Measurements from ENCODE around the gene GAMT.
A peak's percentile ranks its signal among the peaks of the same experiment; 100 is the strongest.
"Not testable (repeated sequence)": the region's sequence is repeated elsewhere in the genome, so short reads cannot be mapped to it uniquely, and the experiment has no call there.

Gene GAMT

DNA sequence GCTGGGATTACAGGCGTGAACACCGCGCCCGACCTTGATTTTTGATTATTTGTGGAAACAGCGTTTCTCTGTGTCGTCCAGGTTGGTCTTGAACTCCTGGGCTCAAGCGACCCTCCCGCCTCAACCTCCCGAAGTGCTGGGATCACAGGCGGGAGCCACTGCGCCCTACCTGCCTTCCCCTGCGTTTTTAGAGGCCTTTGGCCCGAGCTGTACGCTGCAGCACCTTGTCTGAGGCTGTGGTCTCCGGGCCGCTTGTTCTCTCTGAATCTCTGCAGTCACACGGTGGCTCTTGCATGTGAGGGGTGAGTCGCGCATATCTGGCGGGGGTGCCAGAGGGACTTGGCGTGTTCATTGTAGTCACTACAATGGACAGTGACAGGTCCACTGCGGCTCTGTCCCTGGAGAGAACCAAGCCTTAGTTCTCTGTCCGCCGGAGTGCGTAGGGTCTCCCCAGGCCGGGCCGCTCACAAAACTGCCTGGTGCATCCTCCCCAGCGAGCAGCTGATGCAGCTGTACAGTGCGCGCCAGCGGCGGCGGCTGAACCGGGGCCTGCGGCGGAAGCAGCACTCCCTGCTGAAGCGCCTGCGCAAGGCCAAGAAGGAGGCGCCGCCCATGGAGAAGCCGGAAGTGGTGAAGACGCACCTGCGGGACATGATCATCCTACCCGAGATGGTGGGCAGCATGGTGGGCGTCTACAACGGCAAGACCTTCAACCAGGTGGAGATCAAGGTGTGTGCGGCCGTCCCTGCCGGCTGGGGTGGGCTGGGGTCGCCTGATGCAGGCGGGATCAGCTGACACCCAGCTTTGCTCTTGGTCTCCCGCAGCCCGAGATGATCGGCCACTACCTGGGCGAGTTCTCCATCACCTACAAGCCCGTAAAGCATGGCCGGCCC lies 38.4 kb upstream of the GAMT start:
- Histone ChIP-seq H3K36me3 (ENCODE audit: insufficient read depth, low read length) (peaks cover 44% of the 10 kb centered on the region), H3K4me1 (ENCODE audit: insufficient read depth, low read length) (peaks cover 19% of the 10 kb centered on the region), H3K4me3 (ENCODE audit: low read length) (peak overlapping the region; percentile 89)
- not testable (repeated sequence) for H3K27me3 ChIP-seq (ENCODE audit: insufficient read depth, low read length); H2AFZ ChIP-seq (ENCODE audit: low read depth, low read length); H3K9me3 ChIP-seq (ENCODE audit: low read length)

DNA sequence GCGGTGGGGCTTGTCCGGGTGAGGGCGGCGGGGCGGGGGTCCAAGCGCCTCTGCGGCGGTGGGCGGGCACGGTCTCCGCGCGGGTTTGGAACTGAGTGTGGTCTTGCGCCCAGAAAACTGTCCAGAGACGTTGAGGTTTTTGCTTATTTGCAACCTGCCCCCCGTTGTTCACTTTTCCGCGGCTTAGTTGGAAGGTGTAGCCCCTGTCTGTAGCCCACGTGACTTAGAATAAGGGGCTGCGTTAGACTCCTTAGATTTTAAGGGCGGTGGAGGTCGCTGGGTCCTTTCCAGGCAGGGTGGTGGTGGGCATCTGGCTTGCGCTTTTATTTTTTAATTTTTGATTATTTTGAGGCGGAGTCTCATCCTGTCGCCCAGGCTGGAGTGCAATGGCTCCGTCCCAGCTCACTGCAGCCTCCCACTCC lies 37.6 kb upstream of the GAMT start:
- peaks cover 18% of the 10 kb centered on the region for H3K4me1 ChIP-seq (ENCODE audit: insufficient read depth, low read length)
- no peak overlapping the region for H2AFZ ChIP-seq (ENCODE audit: low read depth, low read length)
- no peaks in the 10 kb centered on the region for H3K27me3 ChIP-seq (ENCODE audit: insufficient read depth, low read length)
- no peaks in the 10 kb centered on the region for H3K9me3 ChIP-seq (ENCODE audit: low read length)
- H3K4me3 ChIP-seq (ENCODE audit: low read length) = peak overlapping the region; percentile 89
- H3K36me3 ChIP-seq (ENCODE audit: insufficient read depth, low read length) = peaks cover 52% of the 10 kb centered on the region

DNA sequence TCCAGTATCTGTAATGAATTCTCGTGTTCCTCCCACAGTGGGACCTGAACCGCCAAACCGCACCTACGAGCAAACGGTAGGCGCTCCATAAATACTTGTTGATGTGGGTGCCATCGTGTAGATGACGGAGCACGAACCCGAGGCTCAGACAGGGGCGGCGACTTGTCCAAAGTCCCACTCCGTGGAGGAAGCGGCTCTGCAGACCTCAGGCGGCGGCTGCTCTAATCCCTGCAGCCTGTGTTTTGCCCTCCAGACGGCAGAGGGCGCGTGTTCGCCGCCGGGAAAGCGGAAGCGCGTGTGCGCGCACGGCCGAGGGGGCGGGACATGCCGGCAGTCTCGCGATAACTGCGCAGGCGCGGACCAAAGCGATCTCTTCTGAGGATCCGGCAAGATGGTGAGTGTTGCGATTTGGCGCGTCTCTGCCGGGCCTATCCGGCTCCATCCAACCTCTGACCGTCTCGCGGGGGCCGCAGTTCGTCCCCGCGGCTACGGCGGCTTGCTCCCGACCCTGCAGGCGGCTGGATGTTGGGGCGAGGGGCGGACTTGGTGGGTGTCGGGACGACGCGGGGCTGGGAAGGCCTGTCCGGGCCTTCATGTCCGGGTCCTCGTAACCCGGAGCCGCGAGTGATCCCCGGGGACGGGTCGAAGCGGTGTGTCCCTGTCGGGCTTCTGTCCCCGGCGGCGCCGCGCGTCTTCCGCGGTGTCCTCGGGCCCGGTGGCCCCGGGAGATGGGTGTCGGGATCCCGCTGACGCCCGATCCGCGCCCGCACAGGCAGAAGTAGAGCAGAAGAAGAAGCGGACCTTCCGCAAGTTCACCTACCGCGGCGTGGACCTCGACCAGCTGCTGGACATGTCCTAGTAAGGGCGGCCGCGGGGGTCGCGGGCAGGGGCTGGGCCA lies 36.9 kb upstream of the GAMT start, which contains the start of gene RPS15:
Gene RPS15, plus strand, starts transcription at position 362 of the 898 bp plus-strand sequence. Its CDS starts 30 bp downstream, at position 392.
- Histone ChIP-seq H3K9me3 (ENCODE audit: low read length) (no peaks in the 10 kb centered on the region), H3K4me3 (ENCODE audit: low read length) (peak within 1 kb of the TSS; percentile 89), H3K27me3 (ENCODE audit: insufficient read depth, low read length) (no peaks in the 10 kb centered on the region), H2AFZ (ENCODE audit: low read depth, low read length) (no peak within 1 kb of the TSS), H3K36me3 (ENCODE audit: insufficient read depth, low read length) (peaks cover 59% of the 10 kb centered on the region), H3K4me1 (ENCODE audit: insufficient read depth, low read length) (peaks cover 18% of the 10 kb centered on the region)

DNA sequence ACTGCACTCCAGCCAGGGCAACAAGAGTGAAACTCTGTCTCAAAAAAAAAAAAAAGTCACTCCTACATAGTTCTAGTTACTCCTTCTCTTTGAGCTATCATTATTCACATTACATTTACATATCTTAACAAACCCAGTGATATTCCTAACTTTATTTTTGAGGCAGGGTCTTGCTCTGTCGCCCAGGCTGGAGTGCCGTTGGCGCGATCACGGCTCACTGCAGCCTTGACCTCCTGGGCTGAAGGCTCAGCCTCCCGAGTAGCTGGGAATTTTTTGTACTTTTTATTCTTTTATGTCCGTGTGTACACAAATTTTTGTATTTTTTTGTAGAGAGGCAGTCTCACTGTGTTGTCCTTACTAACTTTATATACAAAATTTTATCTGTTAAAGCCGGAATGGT lies 36.3 kb upstream of the GAMT start:
- Histone ChIP-seq H3K4me3 (ENCODE audit: low read length) (no peak overlapping the region), H3K36me3 (ENCODE audit: insufficient read depth, low read length) (peaks cover 65% of the 10 kb centered on the region), H2AFZ (ENCODE audit: low read depth, low read length) (no peak overlapping the region), H3K9me3 (ENCODE audit: low read length) (no peaks in the 10 kb centered on the region), H3K27me3 (ENCODE audit: insufficient read depth, low read length) (no peaks in the 10 kb centered on the region), H3K4me1 (ENCODE audit: insufficient read depth, low read length) (peaks cover 18% of the 10 kb centered on the region)

DNA sequence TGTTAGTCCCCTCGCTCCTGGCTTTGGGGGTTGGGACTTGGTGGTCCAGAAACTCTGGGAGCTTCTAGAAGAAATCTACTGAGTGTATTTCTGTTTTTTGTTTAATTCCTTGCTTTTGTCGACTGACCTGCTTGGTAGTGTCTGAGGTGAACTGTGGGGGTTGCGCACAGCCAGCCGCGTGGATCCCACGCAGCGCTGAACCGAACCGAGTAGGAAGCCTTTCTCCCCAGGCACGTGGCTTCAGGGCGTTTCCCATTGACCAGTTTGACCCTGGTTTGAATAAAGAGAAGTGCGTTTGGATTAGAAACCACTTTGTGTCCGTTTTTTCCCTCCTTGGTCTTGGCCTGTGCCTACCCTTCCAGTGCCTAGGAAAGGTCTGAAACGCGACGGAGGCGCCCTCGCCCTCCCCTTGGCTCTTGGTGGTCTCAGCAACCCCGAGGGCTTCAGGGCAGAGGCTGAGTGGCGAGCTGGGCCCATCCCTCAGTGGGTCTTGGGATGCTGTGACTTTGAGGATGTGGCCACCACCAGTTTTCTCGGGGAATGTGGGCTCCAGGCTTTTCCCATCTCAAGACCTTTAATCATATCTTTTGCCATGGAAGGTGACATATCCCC lies 34.1 kb upstream of the GAMT start:
- Histone ChIP-seq H3K4me1 (ENCODE audit: insufficient read depth, low read length) (peaks cover 16% of the 10 kb centered on the region), H3K27me3 (ENCODE audit: insufficient read depth, low read length) (no peaks in the 10 kb centered on the region), H2AFZ (ENCODE audit: low read depth, low read length) (no peak overlapping the region), H3K4me3 (ENCODE audit: low read length) (no peak overlapping the region), H3K36me3 (ENCODE audit: insufficient read depth, low read length) (peaks cover 57% of the 10 kb centered on the region), H3K9me3 (ENCODE audit: low read length) (no peaks in the 10 kb centered on the region)

DNA sequence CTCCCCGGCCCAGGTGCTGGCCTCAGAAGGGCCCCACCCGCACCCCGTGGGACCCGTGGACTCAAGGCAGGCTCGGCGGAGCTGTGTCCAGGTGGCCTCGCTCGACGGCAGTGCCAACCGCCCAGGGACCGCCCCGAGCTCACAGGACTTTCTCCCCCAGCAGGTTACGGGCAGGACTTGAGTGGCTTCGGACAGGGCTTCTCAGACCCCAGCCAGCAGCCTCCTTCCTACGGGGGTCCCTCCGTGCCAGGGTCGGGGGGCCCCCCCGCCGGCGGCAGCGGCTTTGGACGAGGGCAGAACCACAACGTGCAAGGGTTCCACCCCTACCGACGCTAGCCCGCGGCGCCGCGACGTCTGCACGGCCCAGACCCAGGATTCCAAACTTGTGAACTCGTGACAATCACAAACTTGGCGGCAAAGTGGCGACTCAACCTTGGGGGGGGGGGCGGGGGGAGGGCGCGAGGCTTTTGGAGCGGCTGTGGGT lies 33.3 kb upstream of the GAMT start:
- H3K36me3 ChIP-seq (ENCODE audit: insufficient read depth, low read length) = peaks cover 56% of the 10 kb centered on the region
- no peaks in the 10 kb centered on the region for H3K9me3 ChIP-seq (ENCODE audit: low read length)
- H3K4me1 ChIP-seq (ENCODE audit: insufficient read depth, low read length) = peaks cover 10% of the 10 kb centered on the region
- H3K4me3 ChIP-seq (ENCODE audit: low read length) = no peak overlapping the region
- H3K27me3 ChIP-seq (ENCODE audit: insufficient read depth, low read length) = no peaks in the 10 kb centered on the region
- H2AFZ ChIP-seq (ENCODE audit: low read depth, low read length) = no peak overlapping the region

DNA sequence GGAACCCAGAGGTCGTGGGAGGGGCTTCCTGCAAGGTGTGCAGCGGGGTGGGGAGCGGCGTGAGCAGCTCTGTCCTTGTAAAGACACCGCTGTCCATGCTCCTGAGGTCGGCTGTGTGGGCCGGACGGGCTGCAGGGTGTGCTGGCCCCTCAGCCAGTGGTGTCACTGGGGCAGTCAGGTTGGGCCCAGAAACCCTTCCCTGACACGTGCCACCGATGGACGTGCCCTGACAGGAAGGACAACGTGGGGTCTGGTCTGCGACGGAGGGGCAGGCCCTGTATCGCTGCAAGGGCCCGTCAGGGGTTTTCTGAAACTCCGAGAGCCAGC lies 32.7 kb upstream of the GAMT start:
- Histone ChIP-seq H3K4me3 (ENCODE audit: low read length) (no peak overlapping the region), H3K9me3 (ENCODE audit: low read length) (no peaks in the 10 kb centered on the region), H3K4me1 (ENCODE audit: insufficient read depth, low read length) (peaks cover 4% of the 10 kb centered on the region), H2AFZ (ENCODE audit: low read depth, low read length) (no peak overlapping the region), H3K27me3 (ENCODE audit: insufficient read depth, low read length) (no peaks in the 10 kb centered on the region), H3K36me3 (ENCODE audit: insufficient read depth, low read length) (peaks cover 56% of the 10 kb centered on the region)

DNA sequence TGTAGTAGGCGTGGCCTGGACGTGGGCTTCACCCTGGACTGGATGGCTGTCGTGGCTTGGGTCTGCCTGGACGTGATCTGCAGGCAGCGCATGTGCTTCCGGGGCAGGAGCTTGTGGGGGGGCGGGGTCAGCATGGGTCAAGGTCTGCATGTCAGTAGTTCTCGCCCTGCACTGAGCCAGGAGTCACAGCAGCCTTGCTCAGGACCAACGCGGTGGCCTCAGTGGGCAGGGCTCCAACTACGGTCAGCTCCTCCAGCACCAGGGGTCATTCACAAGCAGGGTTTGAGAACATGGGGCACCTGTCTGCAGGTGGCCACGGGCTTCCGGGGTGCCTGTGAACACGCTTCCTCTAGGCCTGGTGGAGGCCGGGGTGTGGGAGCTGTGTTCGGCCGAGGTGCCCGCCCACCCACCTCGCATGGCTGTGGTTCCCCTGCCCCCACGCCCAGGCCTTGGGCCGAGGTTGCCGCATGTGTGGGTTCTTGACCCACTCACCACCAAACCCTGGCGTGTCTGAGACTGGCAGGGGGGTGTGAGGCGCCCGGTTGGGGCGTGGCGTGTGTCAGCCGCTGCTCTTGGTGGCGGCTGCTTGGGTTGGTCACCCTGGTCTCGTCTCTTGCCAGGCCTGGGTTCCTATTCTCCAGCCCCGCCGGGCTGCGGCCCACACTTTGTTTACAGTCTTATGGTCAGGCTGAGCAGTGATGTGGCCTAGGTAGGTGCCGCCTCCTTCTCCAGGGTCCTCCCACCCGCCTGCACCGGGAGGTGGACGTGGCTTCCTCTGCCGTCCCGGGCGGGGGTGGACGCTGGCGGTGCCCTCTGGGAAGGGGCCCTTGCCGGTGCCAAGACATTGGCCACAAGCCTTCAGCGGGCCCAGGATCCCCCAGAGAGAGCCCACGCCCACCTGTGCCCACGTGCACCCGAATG lies 32.0 kb upstream of the GAMT start:
- Histone ChIP-seq H3K36me3 (ENCODE audit: insufficient read depth, low read length) (peaks cover 61% of the 10 kb centered on the region), H3K4me3 (ENCODE audit: low read length) (no peak overlapping the region)

DNA sequence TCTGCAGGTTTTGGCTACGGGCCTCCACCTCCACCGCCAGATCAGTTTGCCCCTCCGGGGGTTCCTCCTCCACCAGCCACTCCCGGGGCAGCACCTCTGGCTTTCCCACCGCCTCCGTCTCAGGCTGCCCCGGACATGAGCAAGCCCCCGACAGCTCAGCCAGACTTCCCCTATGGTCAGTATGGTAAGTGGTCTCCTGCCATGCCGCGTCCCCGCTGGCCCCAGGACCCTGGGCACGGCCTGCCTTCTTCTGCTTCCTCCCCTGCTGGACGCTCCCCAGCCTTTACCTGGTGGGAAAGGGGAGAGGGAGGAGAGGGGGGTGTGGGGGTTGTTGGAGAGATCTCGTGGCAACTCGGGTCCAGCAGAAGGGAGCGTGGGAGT lies 31.2 kb upstream of the GAMT start:
- Histone ChIP-seq H3K4me3 (ENCODE audit: low read length) (no peak overlapping the region), H3K9me3 (ENCODE audit: low read length) (no peaks in the 10 kb centered on the region), H2AFZ (ENCODE audit: low read depth, low read length) (no peak overlapping the region), H3K36me3 (ENCODE audit: insufficient read depth, low read length) (peaks cover 70% of the 10 kb centered on the region), H3K27me3 (ENCODE audit: insufficient read depth, low read length) (no peaks in the 10 kb centered on the region), H3K4me1 (ENCODE audit: insufficient read depth, low read length) (peaks cover 3% of the 10 kb centered on the region)

More for the DNA sequence above, 32.0 kb upstream of the GAMT start:
- peaks cover 3% of the 10 kb centered on the region for H3K4me1 ChIP-seq (ENCODE audit: insufficient read depth, low read length)
- no peaks in the 10 kb centered on the region for H3K27me3 ChIP-seq (ENCODE audit: insufficient read depth, low read length)
- no peak overlapping the region for H2AFZ ChIP-seq (ENCODE audit: low read depth, low read length)
- H3K9me3 ChIP-seq (ENCODE audit: low read length) = no peaks in the 10 kb centered on the region

DNA sequence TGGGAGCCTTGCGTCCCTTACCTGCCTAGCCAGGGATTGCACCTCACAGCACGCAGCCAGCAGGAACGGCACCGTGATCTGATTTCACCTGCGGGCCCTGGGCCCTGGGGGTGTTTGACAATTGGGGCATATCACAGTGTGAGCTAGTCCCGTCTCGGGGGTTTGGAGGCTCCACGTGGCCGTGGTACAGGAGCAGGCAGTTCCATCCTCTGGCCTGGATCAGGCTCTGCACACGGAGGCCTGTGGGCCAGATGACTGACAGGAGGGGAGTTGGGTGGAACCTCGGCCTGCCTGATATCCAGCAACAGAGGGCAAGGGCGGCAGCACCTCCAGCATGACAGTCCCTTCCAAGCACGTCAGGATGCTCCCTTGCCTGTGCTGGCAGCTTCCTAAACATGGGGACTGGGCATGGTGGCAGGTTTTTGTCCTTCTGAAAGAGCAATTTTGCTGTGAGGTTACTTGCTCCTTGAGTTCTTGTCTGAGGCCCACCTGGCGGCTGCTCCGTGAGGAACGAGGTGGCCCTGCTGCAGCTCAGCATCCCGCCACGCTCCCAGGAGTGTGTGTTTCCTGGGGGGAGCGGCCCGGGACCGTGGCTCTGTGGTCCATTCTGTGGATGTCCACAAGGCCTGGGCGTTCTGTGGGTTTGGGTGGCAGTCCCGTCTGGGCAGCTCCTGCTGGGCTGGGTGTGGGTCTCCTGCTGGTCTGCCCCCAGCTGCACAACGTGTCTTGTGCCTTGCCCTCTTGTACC lies 30.6 kb upstream of the GAMT start:
- Histone ChIP-seq H3K4me1 (ENCODE audit: insufficient read depth, low read length) (peaks cover 3% of the 10 kb centered on the region), H3K4me3 (ENCODE audit: low read length) (no peak overlapping the region), H3K27me3 (ENCODE audit: insufficient read depth, low read length) (no peaks in the 10 kb centered on the region), H2AFZ (ENCODE audit: low read depth, low read length) (no peak overlapping the region), H3K9me3 (ENCODE audit: low read length) (no peaks in the 10 kb centered on the region), H3K36me3 (ENCODE audit: insufficient read depth, low read length) (peaks cover 73% of the 10 kb centered on the region)

DNA sequence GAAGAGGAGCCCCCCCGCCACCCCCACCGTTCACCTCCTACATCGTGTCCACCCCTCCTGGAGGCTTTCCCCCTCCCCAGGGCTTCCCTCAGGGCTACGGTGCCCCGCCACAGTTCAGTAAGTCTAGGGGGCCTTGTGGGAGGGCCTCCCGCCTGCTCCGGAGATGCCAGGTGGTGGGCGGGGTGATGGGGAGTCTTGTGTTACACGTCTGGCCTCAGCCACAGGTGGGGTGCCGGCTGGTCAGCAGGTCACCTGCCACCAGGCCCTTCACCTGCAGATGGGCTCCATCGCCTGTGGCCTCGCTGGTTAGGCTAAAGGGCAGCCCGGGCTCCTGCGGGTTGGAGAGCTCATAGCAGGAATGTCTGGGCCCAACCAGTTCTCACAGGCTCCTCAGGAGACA lies 28.9 kb upstream of the GAMT start:
- H3K4me1 ChIP-seq (ENCODE audit: insufficient read depth, low read length) = peaks cover 1% of the 10 kb centered on the region
- no peak overlapping the region for H3K4me3 ChIP-seq (ENCODE audit: low read length)
- peaks cover 82% of the 10 kb centered on the region for H3K36me3 ChIP-seq (ENCODE audit: insufficient read depth, low read length)
- no peaks in the 10 kb centered on the region for H3K9me3 ChIP-seq (ENCODE audit: low read length)
- no peaks in the 10 kb centered on the region for H3K27me3 ChIP-seq (ENCODE audit: insufficient read depth, low read length)
- no peak overlapping the region for H2AFZ ChIP-seq (ENCODE audit: low read depth, low read length)
